ENCODE results near the gene KIF9. TPM values are rescaled to one million over a fixed set of nuclear protein-coding genes. Genes with fewer than 3 reads are reported as not detected.
"Not testable (repeated sequence)": the region's sequence is repeated elsewhere in the genome, so short reads cannot be mapped to it uniquely, and the experiment has no call there.

KIF9 gene
- total RNA-seq, 2 experiments from 2014 or later, result 4.5 to 4.9 TPM

- Mint-ChIP-seq H3K36me3 (ENCODE audit: low read depth) (no peaks in the 10 kb centered on the region), H3K4me3 (no peak overlapping the region), H3K27ac (no peak overlapping the region), H3K9me3 (no peaks in the 10 kb centered on the region), H3K4me1 (ENCODE audit: low read depth) (no peaks in the 10 kb centered on the region), H3K27me3 (ENCODE audit: low read depth) (no peaks in the 10 kb centered on the region)
- CTCF ChIA-PET, result no interaction called here
- no peak for DNase-seq
- intact Hi-C loops (cut with micrococcal nuclease), result no loop called here
These were observed 39.0 kb downstream of the KIF9 start for GRCh38 chr3:47243419-47244147.

GRCh38 chr3:47239929-47240328 lies 42.7 kb downstream of the KIF9 start:
- no peaks in the 10 kb centered on the region for H3K36me3 Mint-ChIP-seq (ENCODE audit: low read depth)
- H3K9me3 Mint-ChIP-seq, result no peaks in the 10 kb centered on the region
- no peak for DNase-seq
- H3K4me1 Mint-ChIP-seq (ENCODE audit: low read depth), result no peaks in the 10 kb centered on the region
- no peaks in the 10 kb centered on the region for H3K27me3 Mint-ChIP-seq (ENCODE audit: low read depth)
- no peak overlapping the region for H3K27ac Mint-ChIP-seq
- CTCF ChIA-PET, result no interaction called here
- intact Hi-C loops (cut with micrococcal nuclease), result no loop called here
- H3K4me3 Mint-ChIP-seq, result no peak overlapping the region

GRCh38 chr3:47238017-47238416 lies 44.6 kb downstream of the KIF9 start:
- no peaks in the 10 kb centered on the region for H3K4me1 Mint-ChIP-seq (ENCODE audit: low read depth)
- DNase-seq, result no peak
- H3K4me3 Mint-ChIP-seq, result no peak overlapping the region
- no peaks in the 10 kb centered on the region for H3K27me3 Mint-ChIP-seq (ENCODE audit: low read depth)
- intact Hi-C loops (cut with micrococcal nuclease), result no loop called here
- no peaks in the 10 kb centered on the region for H3K36me3 Mint-ChIP-seq (ENCODE audit: low read depth)
- no peak overlapping the region for H3K27ac Mint-ChIP-seq
- H3K9me3 Mint-ChIP-seq, result no peaks in the 10 kb centered on the region
- CTCF ChIA-PET, result interaction anchor here (0.6 kb wide), 1 partner anchor 73 kb away, joined by 3 read pairs; no protein-coding TSS in a partner anchor

GRCh38 chr3:47228088-47228487 lies 54.5 kb downstream of the KIF9 start:
- no peak overlapping the region for H3K4me3 Mint-ChIP-seq
- H3K36me3 Mint-ChIP-seq (ENCODE audit: low read depth), result no peaks in the 10 kb centered on the region
- H3K4me1 Mint-ChIP-seq (ENCODE audit: low read depth), result no peaks in the 10 kb centered on the region
- no peak overlapping the region for H3K27ac Mint-ChIP-seq
- no peak for DNase-seq
- intact Hi-C loops (cut with micrococcal nuclease), result no loop called here
- CTCF ChIA-PET, result no interaction called here
- H3K9me3 Mint-ChIP-seq, result no peaks in the 10 kb centered on the region
- no peaks in the 10 kb centered on the region for H3K27me3 Mint-ChIP-seq (ENCODE audit: low read depth)

- Mint-ChIP-seq H3K36me3 (ENCODE audit: low read depth) (no peaks in the 10 kb centered on the region), H3K4me1 (ENCODE audit: low read depth) (no peaks in the 10 kb centered on the region), H3K4me3 (no peak overlapping the region), H3K27me3 (ENCODE audit: low read depth) (no peaks in the 10 kb centered on the region), H3K27ac (no peak overlapping the region), H3K9me3 (no peaks in the 10 kb centered on the region)
- no peak for DNase-seq
- intact Hi-C loops (cut with micrococcal nuclease), result no loop called here
- CTCF ChIA-PET, result no interaction called here
These were observed 54.9 kb downstream of the KIF9 start for GRCh38 chr3:47227678-47228077.

GRCh38 chr3:47225310-47225906 lies 57.2 kb downstream of the KIF9 start:
- intact Hi-C loops (cut with micrococcal nuclease), result no loop called here
- Mint-ChIP-seq H3K27me3 (ENCODE audit: low read depth) (no peaks in the 10 kb centered on the region), H3K27ac (no peak overlapping the region)

GRCh38 chr3:47223755-47224154 lies 58.8 kb downstream of the KIF9 start:
- Mint-ChIP-seq H3K4me3 (no peak overlapping the region), H3K27me3 (ENCODE audit: low read depth) (no peaks in the 10 kb centered on the region), H3K4me1 (ENCODE audit: low read depth) (no peaks in the 10 kb centered on the region), H3K36me3 (ENCODE audit: low read depth) (no peaks in the 10 kb centered on the region), H3K9me3 (no peaks in the 10 kb centered on the region), H3K27ac (no peak overlapping the region)
- DNase-seq, result no peak
- intact Hi-C loops (cut with micrococcal nuclease), result no loop called here
- CTCF ChIA-PET, result interaction anchor here (0.6 kb wide), 1 partner anchor 86 kb away, joined by 4 read pairs; no protein-coding TSS in a partner anchor

More at GRCh38 chr3:47225310-47225906, 57.2 kb downstream of the KIF9 start:
- H3K9me3 Mint-ChIP-seq, result no peaks in the 10 kb centered on the region
- CTCF ChIA-PET, result interaction anchor here (0.6 kb wide), 1 partner anchor 98 kb away, joined by 4 read pairs; no protein-coding TSS in a partner anchor
- H3K4me1 Mint-ChIP-seq (ENCODE audit: low read depth), result no peaks in the 10 kb centered on the region
- no peaks in the 10 kb centered on the region for H3K36me3 Mint-ChIP-seq (ENCODE audit: low read depth)
- no peak overlapping the region for H3K4me3 Mint-ChIP-seq
- DNase-seq, result no peak

- intact Hi-C loops (cut with micrococcal nuclease), result no loop called here
- Mint-ChIP-seq H3K9me3 (no peaks in the 10 kb centered on the region), H3K36me3 (ENCODE audit: low read depth) (no peaks in the 10 kb centered on the region), H3K27me3 (ENCODE audit: low read depth) (no peaks in the 10 kb centered on the region), H3K27ac (no peak overlapping the region), H3K4me1 (ENCODE audit: low read depth) (no peaks in the 10 kb centered on the region), H3K4me3 (no peak overlapping the region)
- no peak for DNase-seq
- CTCF ChIA-PET, result interaction anchor here (0.6 kb wide), 1 partner anchor 43 kb away, joined by 3 read pairs; no protein-coding TSS in a partner anchor
These were observed 60.8 kb downstream of the KIF9 start for GRCh38 chr3:47221798-47222197.

- Mint-ChIP-seq H3K4me1 (ENCODE audit: low read depth) (no peaks in the 10 kb centered on the region), H3K9me3 (no peaks in the 10 kb centered on the region), H3K4me3 (no peak overlapping the region), H3K36me3 (ENCODE audit: low read depth) (no peaks in the 10 kb centered on the region), H3K27me3 (ENCODE audit: low read depth) (no peaks in the 10 kb centered on the region), H3K27ac (no peak overlapping the region)
- CTCF ChIA-PET, result interaction anchor here (0.6 kb wide), 1 partner anchor 33 kb away, joined by 5 read pairs; no protein-coding TSS in a partner anchor
- intact Hi-C loops (cut with micrococcal nuclease), result no loop called here
- DNase-seq, result no peak
These were observed 71.7 kb downstream of the KIF9 start for GRCh38 chr3:47210863-47211405.

- DNase-seq; H3K9me3 Mint-ChIP-seq; intact Hi-C loops (cut with micrococcal nuclease); H3K27me3 Mint-ChIP-seq (ENCODE audit: low read depth); H3K36me3 Mint-ChIP-seq (ENCODE audit: low read depth); CTCF ChIA-PET; H3K4me3 Mint-ChIP-seq; H3K4me1 Mint-ChIP-seq (ENCODE audit: low read depth); H3K27ac Mint-ChIP-seq: not testable (repeated sequence)
These were observed 76.6 kb downstream of the KIF9 start for GRCh38 chr3:47206022-47206421.

GRCh38 chr3:47204875-47205274 lies 77.7 kb downstream of the KIF9 start:
- Mint-ChIP-seq H3K9me3 (no peaks in the 10 kb centered on the region), H3K27me3 (ENCODE audit: low read depth) (no peaks in the 10 kb centered on the region), H3K4me3 (no peak overlapping the region), H3K36me3 (ENCODE audit: low read depth) (no peaks in the 10 kb centered on the region), H3K27ac (no peak overlapping the region), H3K4me1 (ENCODE audit: low read depth) (no peaks in the 10 kb centered on the region)
- CTCF ChIA-PET, result interaction anchor here (0.6 kb wide), 1 partner anchor 79 kb away, joined by 3 read pairs; no protein-coding TSS in a partner anchor
- intact Hi-C loops (cut with micrococcal nuclease), result no loop called here
- DNase-seq, result no peak

- Mint-ChIP-seq H3K4me1 (ENCODE audit: low read depth) (no peaks in the 10 kb centered on the region), H3K9me3 (no peaks in the 10 kb centered on the region), H3K27ac (no peak overlapping the region), H3K4me3 (no peak overlapping the region), H3K27me3 (ENCODE audit: low read depth) (no peaks in the 10 kb centered on the region), H3K36me3 (ENCODE audit: low read depth) (no peaks in the 10 kb centered on the region)
- intact Hi-C loops (cut with micrococcal nuclease), result no loop called here
- DNase-seq, result no peak
- CTCF ChIA-PET, result interaction anchor here (0.6 kb wide), 1 partner anchor 588 kb away, joined by 4 read pairs; no protein-coding TSS in a partner anchor
These were observed 80.1 kb downstream of the KIF9 start for GRCh38 chr3:47202542-47202941.

GRCh38 chr3:47197287-47197686 lies 85.3 kb downstream of the KIF9 start:
- CTCF ChIA-PET, result no interaction called here
- Mint-ChIP-seq H3K9me3 (no peaks in the 10 kb centered on the region), H3K36me3 (ENCODE audit: low read depth) (peaks cover 3% of the 10 kb centered on the region), H3K27me3 (ENCODE audit: low read depth) (no peaks in the 10 kb centered on the region), H3K4me1 (ENCODE audit: low read depth) (no peaks in the 10 kb centered on the region), H3K27ac (no peak overlapping the region), H3K4me3 (no peak overlapping the region)
- intact Hi-C loops (cut with micrococcal nuclease), result no loop called here
- DNase-seq, result no peak

All from activated naive CD4-positive, alpha-beta T cell treated with anti-CD3 and anti-CD28 coated beads for 36 hours (primary cell).